GM06990 (cell line): ENCODE results near the gene LPP.

Experiments
- DNase-seq: peaks from one replicate; pipeline ENCODE4 v3.0.0-alpha.2; 2011; ENCODE audit not compliant: insufficient read length; ENCODE audit errors: extremely low read depth
- H3K27me3 ChIP-seq: replicated peaks from 2 replicates; pipeline ENCODE4 v1.6.0; 2011; ENCODE audit warnings: low read length; ENCODE audit not compliant: control insufficient read depth, insufficient read depth
- H3K36me3 ChIP-seq: 2 replicates; pipeline ENCODE4 v1.5.1; 2011; ENCODE audit warnings: low read length; ENCODE audit not compliant: control insufficient read depth, insufficient read depth
- H3K4me3 ChIP-seq: replicated peaks from 2 replicates; pipeline ENCODE4 v1.5.1; 2011; ENCODE audit warnings: low read depth, mild to moderate bottlenecking, control low read depth, low read length
- TF ChIP-seq, protein P1 (sequence below): IDR thresholded peaks from 2 replicates; pipeline ENCODE4 v1.5.1; 2011; ENCODE audit warnings: low read length, control low read depth, mild to moderate bottlenecking, inconsistent platforms; ENCODE audit not compliant: insufficient read depth, poor library complexity, severe bottlenecking

LPP gene

DNA sequence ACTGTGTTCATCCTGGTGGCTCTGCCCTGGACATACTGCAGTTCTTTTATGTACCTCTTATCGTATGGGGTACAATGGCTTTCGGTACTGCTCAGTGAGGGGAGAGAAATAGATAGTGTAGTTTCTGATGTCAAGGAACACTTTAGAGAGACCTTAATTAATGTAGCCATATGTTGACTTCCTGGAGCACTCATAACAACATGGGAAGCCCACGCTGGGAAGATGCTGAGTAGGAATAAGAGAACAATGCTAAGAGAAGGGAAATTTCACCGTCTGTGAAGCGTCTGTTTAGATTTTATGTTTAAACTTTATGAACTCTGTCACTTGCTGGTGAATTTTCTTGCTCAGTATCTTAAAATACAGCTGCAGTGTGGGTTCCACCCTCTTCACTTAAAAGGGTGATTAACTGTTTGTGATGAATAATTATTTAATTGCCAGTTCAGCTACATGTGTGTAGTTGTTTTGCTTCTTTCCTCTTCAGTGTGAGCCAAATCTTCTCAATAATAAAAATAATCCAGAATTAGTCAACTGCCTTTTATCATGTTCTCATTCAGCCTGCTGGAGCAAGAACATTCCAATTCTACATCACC, 644.7 kb downstream of the LPP start:
- TF ChIP-seq, protein P1, sequence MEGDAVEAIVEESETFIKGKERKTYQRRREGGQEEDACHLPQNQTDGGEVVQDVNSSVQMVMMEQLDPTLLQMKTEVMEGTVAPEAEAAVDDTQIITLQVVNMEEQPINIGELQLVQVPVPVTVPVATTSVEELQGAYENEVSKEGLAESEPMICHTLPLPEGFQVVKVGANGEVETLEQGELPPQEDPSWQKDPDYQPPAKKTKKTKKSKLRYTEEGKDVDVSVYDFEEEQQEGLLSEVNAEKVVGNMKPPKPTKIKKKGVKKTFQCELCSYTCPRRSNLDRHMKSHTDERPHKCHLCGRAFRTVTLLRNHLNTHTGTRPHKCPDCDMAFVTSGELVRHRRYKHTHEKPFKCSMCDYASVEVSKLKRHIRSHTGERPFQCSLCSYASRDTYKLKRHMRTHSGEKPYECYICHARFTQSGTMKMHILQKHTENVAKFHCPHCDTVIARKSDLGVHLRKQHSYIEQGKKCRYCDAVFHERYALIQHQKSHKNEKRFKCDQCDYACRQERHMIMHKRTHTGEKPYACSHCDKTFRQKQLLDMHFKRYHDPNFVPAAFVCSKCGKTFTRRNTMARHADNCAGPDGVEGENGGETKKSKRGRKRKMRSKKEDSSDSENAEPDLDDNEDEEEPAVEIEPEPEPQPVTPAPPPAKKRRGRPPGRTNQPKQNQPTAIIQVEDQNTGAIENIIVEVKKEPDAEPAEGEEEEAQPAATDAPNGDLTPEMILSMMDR: no peak
- Histone ChIP-seq H3K27me3 (no peaks in the 10 kb centered on the region), H3K4me3 (no peak overlapping the region), H3K36me3 (no peaks in the 10 kb centered on the region)
- DNase-seq: no peak

DNA sequence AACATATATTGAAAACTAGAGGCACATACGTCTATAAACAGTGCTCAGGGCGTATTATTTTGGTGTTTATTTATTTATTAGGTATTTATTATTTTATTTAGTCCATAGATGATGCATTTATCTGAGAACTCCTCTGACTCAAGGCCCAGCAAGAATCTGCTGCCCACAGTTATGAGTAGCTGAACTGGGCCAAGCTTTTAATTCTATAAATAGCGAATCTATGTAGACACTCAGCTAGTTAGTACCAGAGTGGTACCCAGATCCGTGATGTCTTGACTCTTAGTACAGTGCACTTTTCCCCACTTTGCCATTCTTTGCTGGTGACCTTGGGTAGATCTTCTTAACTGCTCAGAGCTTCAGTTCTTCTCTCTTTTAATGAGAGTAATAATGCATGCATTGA, 647.4 kb downstream of the LPP start:
- no peak for DNase-seq
- no peak overlapping the region for H3K4me3 ChIP-seq
- TF ChIP-seq, protein P1: no peak

DNA sequence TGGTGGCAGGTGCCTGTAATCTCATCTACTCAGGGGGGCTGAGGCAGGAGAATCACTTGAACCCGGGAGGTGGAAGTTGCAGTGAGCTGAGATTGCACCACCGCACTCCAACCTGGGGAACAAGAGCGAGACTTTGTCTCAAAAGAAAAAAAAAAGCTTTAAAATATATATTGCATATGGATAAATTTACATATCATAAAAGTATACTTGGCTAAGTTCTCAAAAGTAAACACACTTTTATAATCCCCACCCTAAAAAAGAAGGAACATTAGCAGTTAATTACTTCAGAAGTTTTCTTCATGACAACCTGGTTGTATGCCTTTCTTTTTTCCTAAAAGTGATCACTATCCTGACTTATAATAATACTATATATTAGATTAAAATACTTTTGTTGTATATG, 648.7 kb downstream of the LPP start:
- Histone ChIP-seq H3K27me3 (no peaks in the 10 kb centered on the region), H3K36me3 (no peaks in the 10 kb centered on the region), H3K4me3 (no peak overlapping the region)
- TF ChIP-seq, protein P1: no peak
- no peak for DNase-seq

More for the DNA sequence above, 647.4 kb downstream of the LPP start:
- Histone ChIP-seq H3K27me3 (no peaks in the 10 kb centered on the region), H3K36me3 (no peaks in the 10 kb centered on the region)

DNA sequence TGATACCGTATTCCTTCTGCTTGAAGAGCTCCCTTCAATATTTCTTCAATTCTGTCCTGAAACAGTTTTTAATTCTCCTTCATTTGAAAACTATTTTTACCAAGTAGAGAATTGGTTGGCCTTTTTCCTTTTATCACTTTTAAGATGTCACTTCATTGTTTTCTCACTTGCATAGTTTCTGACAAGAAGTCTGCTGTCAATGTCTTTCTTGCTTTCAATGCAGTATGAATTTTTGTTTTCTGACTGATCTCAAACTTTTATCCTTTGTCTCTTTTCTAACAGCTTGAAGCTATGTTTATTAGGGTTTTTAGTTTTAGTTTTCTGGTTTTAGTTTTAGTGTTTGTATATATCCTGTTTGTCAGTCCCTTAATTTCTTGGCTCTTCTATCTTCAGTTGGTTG, 653.0 kb downstream of the LPP start:
- no peak for DNase-seq
- Histone ChIP-seq H3K36me3 (no peaks in the 10 kb centered on the region), H3K4me3 (no peak overlapping the region), H3K27me3 (no peaks in the 10 kb centered on the region)
- TF ChIP-seq, protein P1: no peak

DNA sequence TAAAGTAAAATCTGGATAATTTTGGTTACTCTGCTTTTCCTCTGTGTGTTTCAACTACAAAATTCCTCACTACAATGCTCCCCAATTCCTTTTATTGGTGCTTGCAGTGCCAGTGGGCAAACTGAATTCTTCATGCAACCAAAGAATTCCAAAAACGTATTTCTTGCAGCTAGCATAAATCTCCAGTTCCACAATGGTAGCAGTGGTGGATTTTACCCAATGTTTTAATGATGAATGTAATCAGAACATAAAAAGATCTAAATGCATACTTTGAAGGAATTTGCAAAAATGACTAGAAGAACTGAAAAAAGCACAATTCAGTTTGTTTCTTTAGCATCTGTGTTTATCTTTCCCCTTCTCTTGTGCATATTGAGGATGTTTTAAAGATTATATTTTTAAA, 658.2 kb downstream of the LPP start:
- no peak overlapping the region for H3K4me3 ChIP-seq
- no peaks in the 10 kb centered on the region; the same call in 1 of the 2 replicates for H3K27me3 ChIP-seq
- no peak for DNase-seq
- H3K36me3 ChIP-seq: no peaks in the 10 kb centered on the region
- TF ChIP-seq, protein P1: no peak

DNA sequence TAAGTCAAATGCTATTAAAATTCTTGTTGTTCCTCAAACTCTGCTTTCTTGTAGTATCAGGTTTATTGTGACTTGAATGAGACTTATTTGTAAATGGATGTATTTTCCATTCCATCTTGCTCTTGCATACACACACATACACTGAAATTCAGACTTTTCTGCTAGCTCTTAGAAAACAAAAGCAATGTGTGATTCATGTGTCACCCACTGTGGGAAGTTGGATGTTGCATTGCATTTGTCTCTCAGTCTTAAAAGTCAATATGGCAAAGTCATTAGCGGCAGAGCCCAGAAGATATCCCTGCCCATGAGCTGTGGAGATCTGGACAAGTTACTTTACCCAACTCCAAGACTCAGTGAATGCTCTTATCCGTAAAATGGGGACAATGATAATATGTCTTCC, 660.6 kb downstream of the LPP start:
- no peaks in the 10 kb centered on the region for H3K36me3 ChIP-seq
- TF ChIP-seq, protein P1: no peak
- no peak overlapping the region for H3K4me3 ChIP-seq
- no peak for DNase-seq
- no peaks in the 10 kb centered on the region; the same call in 1 of the 2 replicates for H3K27me3 ChIP-seq
